Omental fat pad (tissue), 4 donors: Measurements from ENCODE around the gene ZCCHC2. TPM values are rescaled to one million over a fixed set of nuclear protein-coding genes. Genes with fewer than 3 reads are reported as not detected.

Source experiments
- ATAC-seq: fragments of 150-250 bp; one replicate; pipeline ENCODE4 v1.9.1; 2016; ENCODE audit warnings: mild to moderate bottlenecking, moderate library complexity; ENCODE audit not compliant: low FRiP score
- DNase-seq: peaks from one replicate; pipeline ENCODE4 v3.0.0-alpha.2; 2019; ENCODE audit warnings: low spot score
- total RNA-seq, 4 donors: library from RNA; depleted of rRNA; stranded (reverse); fragments of >200 nt; gene quantifications; one replicate each; pipeline ENCODE4 v1.1.0, GENCODE V29; 2016
- TF ChIP-seq, protein P1 (sequence below), 3 donors: fragments of 450-650 bp; IDR thresholded peaks; one replicate each; pipeline ENCODE4 v1.5.1; 2016 to 2017; ENCODE audit warnings: antibody characterized with exemption in 3 of 3, mild to moderate bottlenecking in 3 of 3, moderate library complexity in 2 of 3

ZCCHC2 gene
- total RNA-seq, 4 donors from 2014 or later: 22.1 to 37.1 (median 30.7) TPM

DNA sequence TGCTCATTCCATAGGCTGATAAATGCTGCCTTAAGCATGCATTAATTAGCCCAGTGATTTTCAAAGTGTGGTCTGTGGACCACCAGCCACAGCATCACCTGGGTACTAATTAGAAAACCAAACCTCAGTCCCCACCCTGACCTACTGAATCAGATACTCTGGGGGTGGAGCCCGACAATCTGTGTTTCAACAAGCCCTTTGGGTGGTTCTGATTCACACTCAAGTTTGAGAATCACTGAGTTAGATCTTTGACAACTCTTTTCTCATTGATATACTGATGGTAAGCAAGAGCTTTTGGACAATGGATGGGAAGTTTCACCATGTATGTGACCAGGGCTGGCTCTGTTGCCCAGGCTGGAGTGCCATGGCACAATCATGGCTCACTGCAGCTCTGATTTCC, 95.9 kb downstream of the ZCCHC2 start:
- TF ChIP-seq, protein P1, sequence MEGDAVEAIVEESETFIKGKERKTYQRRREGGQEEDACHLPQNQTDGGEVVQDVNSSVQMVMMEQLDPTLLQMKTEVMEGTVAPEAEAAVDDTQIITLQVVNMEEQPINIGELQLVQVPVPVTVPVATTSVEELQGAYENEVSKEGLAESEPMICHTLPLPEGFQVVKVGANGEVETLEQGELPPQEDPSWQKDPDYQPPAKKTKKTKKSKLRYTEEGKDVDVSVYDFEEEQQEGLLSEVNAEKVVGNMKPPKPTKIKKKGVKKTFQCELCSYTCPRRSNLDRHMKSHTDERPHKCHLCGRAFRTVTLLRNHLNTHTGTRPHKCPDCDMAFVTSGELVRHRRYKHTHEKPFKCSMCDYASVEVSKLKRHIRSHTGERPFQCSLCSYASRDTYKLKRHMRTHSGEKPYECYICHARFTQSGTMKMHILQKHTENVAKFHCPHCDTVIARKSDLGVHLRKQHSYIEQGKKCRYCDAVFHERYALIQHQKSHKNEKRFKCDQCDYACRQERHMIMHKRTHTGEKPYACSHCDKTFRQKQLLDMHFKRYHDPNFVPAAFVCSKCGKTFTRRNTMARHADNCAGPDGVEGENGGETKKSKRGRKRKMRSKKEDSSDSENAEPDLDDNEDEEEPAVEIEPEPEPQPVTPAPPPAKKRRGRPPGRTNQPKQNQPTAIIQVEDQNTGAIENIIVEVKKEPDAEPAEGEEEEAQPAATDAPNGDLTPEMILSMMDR (IDR thresholded peaks at IDR 0.05): no peak
- DNase-seq: no peak
- ATAC-seq: no peak

DNA sequence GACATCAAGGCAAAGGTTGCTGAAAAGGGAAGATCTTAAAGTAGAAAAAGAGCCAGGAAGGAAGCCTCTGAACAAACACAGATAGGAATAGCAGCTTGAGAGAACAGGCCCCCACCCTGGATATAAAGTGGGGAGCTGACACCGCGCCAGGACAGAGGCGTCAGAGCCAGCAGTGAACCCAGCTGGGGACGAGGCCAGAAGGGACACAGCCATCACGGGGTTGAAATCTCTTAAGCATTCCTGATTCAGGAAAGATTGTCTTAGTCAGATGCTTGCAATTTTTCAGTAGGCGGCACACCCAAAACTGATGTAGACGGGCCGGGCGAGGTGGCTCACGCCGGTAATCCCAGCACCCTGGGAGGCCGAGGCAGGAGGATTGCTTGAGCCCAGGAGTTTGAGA, 98.7 kb downstream of the ZCCHC2 start:
- DNase-seq (no peak), ATAC-seq (peak; percentile 23)
- TF ChIP-seq, protein P1 (IDR thresholded peaks at IDR 0.05): no peak

DNA sequence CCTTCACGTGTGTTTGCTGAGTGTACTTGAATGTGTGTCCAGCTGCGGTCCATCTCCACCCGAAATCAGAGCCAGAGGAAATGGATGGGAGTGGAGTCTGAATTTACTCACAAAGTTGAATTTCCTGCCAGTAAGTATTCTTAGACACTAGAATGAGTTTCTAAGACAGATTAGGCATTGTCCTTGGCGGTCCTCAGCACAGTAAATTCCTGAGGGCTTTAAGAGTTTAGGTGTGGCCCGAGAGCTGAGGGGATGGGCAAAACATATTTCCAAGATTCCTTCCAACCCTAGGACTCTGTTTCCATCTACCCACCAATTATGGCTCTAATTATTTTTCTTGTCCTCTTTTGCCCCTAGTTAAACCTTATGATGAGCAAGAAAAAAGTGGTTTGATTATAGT, 102.2 kb downstream of the ZCCHC2 start:
- ATAC-seq (no peak), DNase-seq (no peak)
- TF ChIP-seq, protein P1 (IDR thresholded peaks at IDR 0.05): no peak

Other genes with a start within 250 kb of the ZCCHC2 start
- gene TNFRSF11A, start 197.7 kb upstream of the ZCCHC2 start, total RNA-seq: 10 to 100 TPM in 1 of 4 donors, 1 to 10 TPM in 3; 2.1 to 22.7 (median 3.8) TPM
- 10 to 100 TPM in 2 of 4 donors, 1 to 10 TPM in 2; 6.3 to 18.0 (median 10.4) TPM for gene PHLPP1, start 192.5 kb downstream of the ZCCHC2 start, total RNA-seq